LoVo (cell line): ENCODE results near the gene OGT.
A peak's percentile ranks its signal among the peaks of the same experiment; 100 is the strongest.
"Not testable (repeated sequence)": the region's sequence is repeated elsewhere in the genome, so short reads cannot be mapped to it uniquely, and the experiment has no call there.

Source experiments
- DNase-seq: peaks from one replicate; pipeline ENCODE4 v3.0.0-alpha.2; 2016; ENCODE audit warnings: low spot score

OGT gene

GRCh38 chrX:71532753-71533425 lies at the start of gene OGT:
TSS of gene OGT (plus strand) at chrX:71533104. CDS start at chrX:71533300, 196 bp downstream.
- DNase-seq = peak; percentile 87

- no peak for DNase-seq
Observed at GRCh38 chrX:71487814-71488213, 45.1 kb upstream of the OGT start.

GRCh38 chrX:71489540-71489939 lies 43.4 kb upstream of the OGT start:
- no peak for DNase-seq

- no peak for DNase-seq
Observed at GRCh38 chrX:71492231-71493065, 40.5 kb upstream of the OGT start.

- no peak for DNase-seq
Observed at GRCh38 chrX:71493111-71493613, 39.7 kb upstream of the OGT start.

- not testable (repeated sequence) for DNase-seq
Observed at GRCh38 chrX:71495979-71496378, 36.9 kb upstream of the OGT start.

GRCh38 chrX:71496476-71496875 lies 36.4 kb upstream of the OGT start:
- DNase-seq = no peak

- DNase-seq = not testable (repeated sequence)
Observed at GRCh38 chrX:71502080-71502479, 30.8 kb upstream of the OGT start.

GRCh38 chrX:71504346-71504745 lies 28.6 kb upstream of the OGT start:
- DNase-seq = no peak

- no peak for DNase-seq
Observed at GRCh38 chrX:71509289-71509688, 23.6 kb upstream of the OGT start.

GRCh38 chrX:71510161-71510560 lies 22.7 kb upstream of the OGT start:
- DNase-seq = no peak

GRCh38 chrX:71513731-71514130 lies 19.2 kb upstream of the OGT start:
- not testable (repeated sequence) for DNase-seq

GRCh38 chrX:71514367-71515037 lies 18.4 kb upstream of the OGT start:
- no peak for DNase-seq

GRCh38 chrX:71515038-71515396 lies 17.9 kb upstream of the OGT start:
- DNase-seq = no peak

- DNase-seq = no peak
Observed at GRCh38 chrX:71525316-71525715, 7.6 kb upstream of the OGT start.

- DNase-seq = peak; percentile 43
Observed at GRCh38 chrX:71532078-71532752, 689 bp upstream of the OGT start.

GRCh38 chrX:71533516-71533850 lies 579 bp downstream of the OGT start:
- no peak for DNase-seq

GRCh38 chrX:71533851-71534561 lies 1.1 kb downstream of the OGT start:
- no peak for DNase-seq

GRCh38 chrX:71534773-71535544 lies 2.1 kb downstream of the OGT start:
- no peak for DNase-seq

- no peak for DNase-seq
Observed at GRCh38 chrX:71536285-71536684, 3.4 kb downstream of the OGT start.

GRCh38 chrX:71537743-71538142 lies 4.8 kb downstream of the OGT start:
- DNase-seq = no peak
